NB4 (cell line): ENCODE measurements around the gene SCART1.

ENCODE experiments used
- MYC ChIP-seq: IDR thresholded peaks from 2 replicates; pipeline ENCODE4 v1.6.1; 2011; ENCODE audit warnings: low read depth, low read length
- POLR2A ChIP-seq: IDR thresholded peaks from 2 replicates; pipeline ENCODE4 v1.6.1; 2011; ENCODE audit warnings: mild to moderate bottlenecking; ENCODE audit not compliant: insufficient read length; ENCODE audit errors: extremely low read depth
- TF ChIP-seq, protein P1 (sequence below): IDR thresholded peaks from one replicate; pipeline ENCODE4 v1.5.1; 2012; ENCODE audit warnings: low read depth, low read length

DNA sequence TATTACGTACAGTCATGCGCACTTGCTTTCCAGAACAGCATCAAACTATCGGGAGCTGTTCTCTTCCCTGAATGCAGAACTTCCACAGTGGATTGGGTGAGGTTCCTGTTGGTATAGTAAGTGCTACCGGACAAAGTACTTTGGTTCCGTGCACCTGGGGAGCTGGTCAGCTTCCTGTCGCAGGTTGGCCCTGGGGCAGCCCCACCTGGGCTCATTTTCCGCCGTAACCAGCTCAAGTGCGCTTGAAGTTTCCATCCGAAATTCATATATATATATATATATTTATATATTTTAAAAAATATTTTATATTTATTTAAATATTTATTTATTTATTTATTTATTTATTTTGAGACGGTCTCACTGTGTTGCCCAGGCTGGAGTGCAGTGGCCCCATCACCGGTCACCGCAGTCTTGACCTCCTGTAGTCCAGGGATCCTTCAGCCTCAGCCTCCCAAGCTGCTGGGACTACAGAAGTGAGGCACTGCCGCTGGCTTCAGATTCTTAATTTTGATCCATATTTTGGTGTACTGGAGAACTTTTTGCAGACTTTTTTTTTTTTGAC lies 6.5 kb downstream of the SCART1 start:
- TF ChIP-seq, protein P1, sequence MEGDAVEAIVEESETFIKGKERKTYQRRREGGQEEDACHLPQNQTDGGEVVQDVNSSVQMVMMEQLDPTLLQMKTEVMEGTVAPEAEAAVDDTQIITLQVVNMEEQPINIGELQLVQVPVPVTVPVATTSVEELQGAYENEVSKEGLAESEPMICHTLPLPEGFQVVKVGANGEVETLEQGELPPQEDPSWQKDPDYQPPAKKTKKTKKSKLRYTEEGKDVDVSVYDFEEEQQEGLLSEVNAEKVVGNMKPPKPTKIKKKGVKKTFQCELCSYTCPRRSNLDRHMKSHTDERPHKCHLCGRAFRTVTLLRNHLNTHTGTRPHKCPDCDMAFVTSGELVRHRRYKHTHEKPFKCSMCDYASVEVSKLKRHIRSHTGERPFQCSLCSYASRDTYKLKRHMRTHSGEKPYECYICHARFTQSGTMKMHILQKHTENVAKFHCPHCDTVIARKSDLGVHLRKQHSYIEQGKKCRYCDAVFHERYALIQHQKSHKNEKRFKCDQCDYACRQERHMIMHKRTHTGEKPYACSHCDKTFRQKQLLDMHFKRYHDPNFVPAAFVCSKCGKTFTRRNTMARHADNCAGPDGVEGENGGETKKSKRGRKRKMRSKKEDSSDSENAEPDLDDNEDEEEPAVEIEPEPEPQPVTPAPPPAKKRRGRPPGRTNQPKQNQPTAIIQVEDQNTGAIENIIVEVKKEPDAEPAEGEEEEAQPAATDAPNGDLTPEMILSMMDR = no peak
- TF ChIP-seq POLR2A (no peak), MYC (no peak)
